ENCODE measurements around the gene TPO. TPM values are rescaled to one million over a fixed set of nuclear protein-coding genes. Genes with fewer than 3 reads are reported as not detected.

TPO gene
- total RNA-seq, 1 donor from 2014 or later, result not detected

DNA sequence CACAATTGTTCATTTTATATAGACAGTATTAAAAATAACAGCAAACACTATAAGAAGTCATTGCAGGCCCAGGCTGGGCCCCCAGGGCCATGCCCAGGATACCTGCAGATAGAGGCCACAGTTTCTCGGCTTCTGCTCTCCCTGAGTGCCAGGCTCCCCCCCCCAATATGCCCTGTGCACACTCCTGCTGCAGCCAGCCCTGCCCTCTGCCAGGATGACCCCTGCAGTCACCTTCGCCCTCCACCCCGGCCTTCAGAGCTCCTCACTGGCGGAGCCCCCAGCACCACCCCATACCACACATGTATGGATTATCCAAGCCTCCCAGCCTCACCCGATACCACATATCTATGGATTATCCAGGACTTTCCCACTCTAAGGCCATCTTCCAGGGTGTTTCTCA lies 104.5 kb downstream of the TPO start:
- H3K36me3 Mint-ChIP-seq (ENCODE audit: low read depth), result no peaks in the 10 kb centered on the region
- TF ChIP-seq, protein P1, sequence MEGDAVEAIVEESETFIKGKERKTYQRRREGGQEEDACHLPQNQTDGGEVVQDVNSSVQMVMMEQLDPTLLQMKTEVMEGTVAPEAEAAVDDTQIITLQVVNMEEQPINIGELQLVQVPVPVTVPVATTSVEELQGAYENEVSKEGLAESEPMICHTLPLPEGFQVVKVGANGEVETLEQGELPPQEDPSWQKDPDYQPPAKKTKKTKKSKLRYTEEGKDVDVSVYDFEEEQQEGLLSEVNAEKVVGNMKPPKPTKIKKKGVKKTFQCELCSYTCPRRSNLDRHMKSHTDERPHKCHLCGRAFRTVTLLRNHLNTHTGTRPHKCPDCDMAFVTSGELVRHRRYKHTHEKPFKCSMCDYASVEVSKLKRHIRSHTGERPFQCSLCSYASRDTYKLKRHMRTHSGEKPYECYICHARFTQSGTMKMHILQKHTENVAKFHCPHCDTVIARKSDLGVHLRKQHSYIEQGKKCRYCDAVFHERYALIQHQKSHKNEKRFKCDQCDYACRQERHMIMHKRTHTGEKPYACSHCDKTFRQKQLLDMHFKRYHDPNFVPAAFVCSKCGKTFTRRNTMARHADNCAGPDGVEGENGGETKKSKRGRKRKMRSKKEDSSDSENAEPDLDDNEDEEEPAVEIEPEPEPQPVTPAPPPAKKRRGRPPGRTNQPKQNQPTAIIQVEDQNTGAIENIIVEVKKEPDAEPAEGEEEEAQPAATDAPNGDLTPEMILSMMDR (IDR thresholded peaks at IDR 0.05), result no peak
- ATAC-seq (ENCODE audit: low read depth), result no peak
- intact Hi-C loops (cut with micrococcal nuclease), result no loop called here
- CTCF ChIA-PET, result no interaction called here
- peaks cover 15% of the 10 kb centered on the region for H3K4me1 Mint-ChIP-seq
- H3K4me3 Mint-ChIP-seq, result no peak overlapping the region
- no peak for DNase-seq
- H3K9me3 Mint-ChIP-seq, result no peaks in the 10 kb centered on the region
- POLR2A ChIA-PET, result no interaction called here
- H3K27me3 Mint-ChIP-seq, result no peaks in the 10 kb centered on the region
- no peak overlapping the region for H3K27ac Mint-ChIP-seq

DNA sequence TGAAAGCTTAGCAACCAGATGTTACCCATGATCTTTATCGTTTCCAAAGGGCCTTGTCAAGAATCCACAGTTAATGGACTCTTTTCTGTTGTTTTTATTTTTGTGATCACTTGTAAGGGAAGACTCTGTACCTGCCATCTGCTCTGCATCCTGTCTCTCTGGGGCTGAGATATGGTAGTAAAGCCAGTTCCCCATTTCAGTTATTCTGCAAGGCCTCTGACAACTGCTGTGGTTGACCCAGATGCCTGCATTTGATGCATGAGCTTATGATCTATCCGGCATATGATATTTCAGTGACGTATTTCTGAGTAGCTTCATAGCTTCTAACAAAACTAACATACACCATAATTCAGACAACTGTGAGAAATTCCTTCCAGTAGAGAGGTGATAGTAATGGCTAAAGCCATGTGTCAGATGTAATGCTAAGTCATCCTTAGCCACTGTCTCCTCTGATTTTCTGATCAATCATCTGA lies 105.1 kb downstream of the TPO start:
- no peaks in the 10 kb centered on the region for H3K9me3 Mint-ChIP-seq
- H3K4me3 Mint-ChIP-seq, result no peak overlapping the region
- H3K27ac Mint-ChIP-seq, result no peak overlapping the region
- ATAC-seq (ENCODE audit: low read depth) (no peak), DNase-seq (no peak)
- POLR2A ChIA-PET, result no interaction called here
- CTCF ChIA-PET, result no interaction called here
- H3K27me3 Mint-ChIP-seq, result no peaks in the 10 kb centered on the region
- H3K36me3 Mint-ChIP-seq (ENCODE audit: low read depth), result no peaks in the 10 kb centered on the region
- TF ChIP-seq, protein P1 (IDR thresholded peaks at IDR 0.05), result no peak
- peaks cover 15% of the 10 kb centered on the region for H3K4me1 Mint-ChIP-seq
- intact Hi-C loops (cut with micrococcal nuclease), result no loop called here

DNA sequence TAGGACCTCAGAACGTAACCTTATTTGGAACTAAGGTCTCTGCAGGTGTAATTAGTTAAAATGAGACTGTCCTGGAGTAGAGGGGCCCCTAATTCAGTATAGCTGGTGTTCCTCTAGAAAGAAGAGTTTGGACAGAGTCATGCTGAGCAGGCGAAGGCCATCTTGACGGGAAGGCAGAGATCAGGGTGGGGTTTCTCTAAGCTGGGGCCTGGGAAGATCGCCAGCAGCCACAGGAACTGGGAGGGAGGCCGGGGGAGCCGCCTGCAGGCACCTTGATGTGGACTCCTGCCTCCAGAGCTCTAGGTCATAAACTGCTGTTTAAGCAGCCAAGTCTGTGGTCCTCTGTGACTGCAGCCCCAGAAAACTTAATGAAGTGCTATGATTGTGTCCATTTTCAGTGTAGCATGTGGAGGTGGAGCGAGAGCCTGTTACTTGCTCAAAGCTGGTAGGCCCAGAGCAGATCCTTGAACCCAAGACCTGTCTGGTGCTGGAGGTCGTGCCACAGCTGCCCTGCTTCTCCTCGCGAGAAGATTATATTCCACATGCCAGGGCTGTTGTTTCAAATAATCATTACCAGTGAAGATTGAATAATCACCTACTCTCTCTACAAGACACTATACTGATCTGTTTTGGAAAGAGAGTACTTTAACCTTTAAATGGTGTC lies 105.7 kb downstream of the TPO start:
- TF ChIP-seq, protein P1 (IDR thresholded peaks at IDR 0.05), result no peak
- DNase-seq, result no peak
- Mint-ChIP-seq H3K36me3 (ENCODE audit: low read depth) (no peaks in the 10 kb centered on the region), H3K4me1 (peaks cover 15% of the 10 kb centered on the region), H3K27ac (no peak overlapping the region), H3K9me3 (no peaks in the 10 kb centered on the region), H3K4me3 (no peak overlapping the region), H3K27me3 (no peaks in the 10 kb centered on the region)
- no peak for ATAC-seq (ENCODE audit: low read depth)
- ChIA-PET CTCF (no interaction called here), POLR2A (no interaction called here)
- intact Hi-C loops (cut with micrococcal nuclease), result no loop called here

DNA sequence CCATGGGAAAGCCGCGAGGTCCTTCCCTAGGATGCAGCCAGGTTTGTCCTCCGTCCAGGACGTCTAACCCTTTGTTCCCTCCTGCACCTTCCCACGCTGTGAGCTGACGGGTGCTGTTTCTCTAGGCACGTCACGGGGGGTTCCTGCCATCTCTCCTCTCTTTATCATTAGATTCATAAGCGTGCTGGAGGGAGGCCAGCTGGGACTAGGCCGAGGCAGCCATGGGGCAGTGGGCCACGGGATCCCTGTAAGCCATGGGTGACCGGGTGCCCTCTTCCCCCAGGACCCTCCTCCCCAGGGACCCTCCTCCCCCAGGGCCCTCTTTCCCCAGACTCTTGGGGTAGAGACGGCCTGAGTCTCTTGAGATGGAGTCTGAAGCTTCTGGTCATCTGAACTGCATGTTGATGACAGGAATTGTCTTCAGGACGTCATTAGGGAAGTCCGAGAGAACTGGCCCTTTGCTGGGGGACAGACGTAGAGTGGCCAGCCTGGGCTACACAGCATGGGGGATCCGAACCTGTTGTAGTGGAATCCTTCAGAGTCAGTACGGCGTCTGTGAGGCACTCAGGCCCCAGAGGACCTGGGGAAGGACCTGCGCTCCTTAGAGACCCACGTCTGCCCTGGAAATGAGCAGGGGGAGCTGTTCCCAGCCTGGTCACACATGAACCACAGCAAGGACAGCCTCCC lies 108.1 kb downstream of the TPO start:
- Mint-ChIP-seq H3K4me1 (peaks cover 15% of the 10 kb centered on the region), H3K9me3 (no peaks in the 10 kb centered on the region), H3K4me3 (no peak overlapping the region), H3K36me3 (ENCODE audit: low read depth) (no peaks in the 10 kb centered on the region), H3K27me3 (no peaks in the 10 kb centered on the region), H3K27ac (no peak overlapping the region)
- no peak for ATAC-seq (ENCODE audit: low read depth)
- CTCF ChIA-PET, result no interaction called here
- intact Hi-C loops (cut with micrococcal nuclease), result no loop called here
- POLR2A ChIA-PET, result no interaction called here
- TF ChIP-seq, protein P1 (IDR thresholded peaks at IDR 0.05), result no peak
- no peak for DNase-seq

DNA sequence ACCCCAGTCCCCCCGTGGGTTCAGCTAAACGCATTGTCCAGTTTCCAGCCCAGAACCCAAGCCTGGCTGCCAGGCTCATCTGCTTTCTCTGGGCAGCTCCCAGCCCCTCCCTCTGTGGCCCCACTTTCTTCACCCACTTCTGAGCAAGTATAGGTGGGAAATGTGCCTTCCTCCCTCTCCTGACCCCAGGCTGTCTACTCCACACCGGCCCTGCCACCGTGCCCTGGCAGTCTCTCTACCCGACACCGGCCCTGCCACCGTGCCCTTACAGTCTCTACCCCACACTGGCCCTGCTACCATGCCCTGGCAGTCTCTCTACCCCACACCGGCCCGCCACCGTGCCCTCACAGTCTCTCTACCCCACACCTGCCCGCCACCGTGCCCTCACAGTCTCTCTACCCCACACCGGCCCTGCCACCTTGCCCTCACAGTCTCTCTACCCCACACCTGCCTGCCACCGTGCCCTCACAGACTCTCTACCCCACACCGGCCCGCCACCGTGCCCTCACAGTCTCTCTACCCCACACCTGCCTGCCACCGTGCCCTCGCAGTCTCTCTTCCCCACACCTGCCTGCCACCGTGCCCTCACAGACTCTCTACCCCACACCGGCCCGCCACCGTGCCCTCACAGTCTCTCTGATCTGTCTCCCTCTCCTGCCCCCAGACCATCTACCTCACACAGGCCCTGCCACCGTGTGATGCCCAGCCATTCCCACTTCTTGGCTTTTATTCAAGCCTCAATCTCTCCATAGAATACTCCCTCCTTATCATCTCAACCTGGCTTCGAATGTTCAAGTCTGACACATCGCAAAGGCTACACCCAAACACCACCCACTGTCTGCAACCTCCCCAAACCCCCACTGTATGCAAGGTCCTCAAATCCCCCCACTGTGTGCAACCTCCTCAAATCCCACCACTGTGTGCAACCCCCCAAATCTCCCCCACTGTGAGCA lies 108.9 kb downstream of the TPO start:
- POLR2A ChIA-PET, result no interaction called here
- intact Hi-C loops (cut with micrococcal nuclease), result no loop called here
- no peak overlapping the region for H3K27ac Mint-ChIP-seq
- H3K4me3 Mint-ChIP-seq, result no peak overlapping the region
- CTCF ChIA-PET, result no interaction called here
- no peaks in the 10 kb centered on the region for H3K9me3 Mint-ChIP-seq
- ATAC-seq (ENCODE audit: low read depth) (no peak), DNase-seq (no peak)
- no peaks in the 10 kb centered on the region for H3K27me3 Mint-ChIP-seq
- peaks cover 15% of the 10 kb centered on the region for H3K4me1 Mint-ChIP-seq
- TF ChIP-seq, protein P1 (IDR thresholded peaks at IDR 0.05), result no peak
- no peaks in the 10 kb centered on the region for H3K36me3 Mint-ChIP-seq (ENCODE audit: low read depth)

Measured in activated B cell treated with CpG ODN at 0.5 μM for 24 hours (primary cell).